CD4-positive, alpha-beta T cell (primary cell): ENCODE results near the gene DSN1. TPM values are rescaled to one million over a fixed set of nuclear protein-coding genes. Genes with fewer than 3 reads are reported as not detected.

ENCODE experiments used
- ATAC-seq: fragments of 200-7000 bp; cut with Tn5 transposase; one replicate; pipeline ENCODE4 v1.10.0; 2022; ENCODE audit warnings: mild to moderate bottlenecking; ENCODE audit not compliant: poor library complexity
- CTCF ChIA-PET: fragments of 350-600 bp; sonication (Branson Sonifier 250); formaldehyde crosslinking; loops from one replicate; lab custom pipeline; 2021; ENCODE audit warnings: antibody characterized with exemption, inconsistent platforms; lab: Charles Lee
- POLR2A ChIA-PET: fragments of 350-600 bp; sonication (Branson Sonifier 250); formaldehyde crosslinking; loops from one replicate; lab custom pipeline; 2021; ENCODE audit warnings: antibody characterized with exemption, inconsistent platforms; lab: Charles Lee
- DNase-seq, 14 experiments: peaks; one replicate each; pipeline ENCODE4 v3.0.0-alpha.2; 2013 to 2020; ENCODE audit warnings: mixed read lengths in 2 of 14
- H3K27ac ChIP-seq, 2 donors: one replicate each; pipeline versions ENCODE4 v1.5.1 to v1.7.0; 2013; ENCODE audit warnings: low read length in 2 of 2, low read depth in 1 of 2, mild to moderate bottlenecking in 1 of 2
- H3K27me3 ChIP-seq, 2 experiments: 1 replicate in 1 of 2; 2 replicates in 1 of 2; pipeline versions ENCODE4 v1.6.1 to v1.7.0; 2013; ENCODE audit warnings: low read length in 2 of 2, control low read depth in 1 of 2, mild to moderate bottlenecking in 1 of 2, moderate library complexity in 1 of 2; ENCODE audit not compliant: insufficient read depth in 2 of 2, control insufficient read depth in 1 of 2
- H3K36me3 ChIP-seq: one replicate; pipeline ENCODE4 v1.6.1; 2013; ENCODE audit warnings: low read length, control low read depth; ENCODE audit not compliant: insufficient read depth
- H3K4me1 ChIP-seq: one replicate; pipeline ENCODE4 v1.6.1; 2013; ENCODE audit warnings: low read length, control low read depth; ENCODE audit not compliant: insufficient read depth
- H3K4me3 ChIP-seq: one replicate; pipeline ENCODE4 v1.5.1; 2013; ENCODE audit warnings: mild to moderate bottlenecking, low read length, moderate library complexity
- H3K9me3 ChIP-seq, 2 experiments: 1 replicate in 1 of 2; 2 replicates in 1 of 2; pipeline versions ENCODE4 v1.6.1 to v1.7.0; 2013; ENCODE audit warnings: low read length in 2 of 2, mild to moderate bottlenecking in 2 of 2, control low read depth in 1 of 2, moderate library complexity in 1 of 2; ENCODE audit not compliant: control insufficient read depth in 1 of 2, insufficient read depth in 1 of 2
- H3K27ac Mint-ChIP-seq: one replicate; pipeline ENCODE4 v1.8.0; 2020; ENCODE audit warnings: mixed read lengths
- H3K27me3 Mint-ChIP-seq: one replicate; pipeline ENCODE4 v1.8.0; 2021; ENCODE audit warnings: mixed read lengths
- H3K36me3 Mint-ChIP-seq: one replicate; pipeline ENCODE4 v1.8.0; 2021; ENCODE audit warnings: low read depth, mixed read lengths
- H3K4me1 Mint-ChIP-seq: one replicate; pipeline ENCODE4 v1.8.0; 2021; ENCODE audit warnings: low read depth, mixed read lengths
- H3K4me3 Mint-ChIP-seq: one replicate; pipeline ENCODE4 v1.8.0; 2020; ENCODE audit warnings: mild to moderate bottlenecking, mixed read lengths
- H3K9me3 Mint-ChIP-seq: one replicate; pipeline ENCODE4 v1.8.0; 2020; ENCODE audit warnings: mixed read lengths
- intact Hi-C, 2 experiments: fragments of 100-400 bp; cut with DNase I in 1 of 2; cut with micrococcal nuclease in 1 of 2; formaldehyde crosslinking; loops; one replicate each; pipeline versions ENCODE4 v1.15.1 to v1.9.0; 2023 to 2025; cut with DNase I, micrococcal nuclease
- total RNA-seq, 174 experiments: library from RNA in 2 of 174; stranded (reverse) in 2 of 174; gene quantifications; one replicate each; pipeline ENCODE4 v1.2.3 and lab custom pipeline; 2021 to 2026
- TF ChIP-seq, protein P1 (sequence below): fragments of 200-600 bp; IDR thresholded peaks from one replicate; pipeline ENCODE4 v1.8.0; 2022; ENCODE audit warnings: antibody characterized with exemption, mild to moderate bottlenecking

Gene DSN1
- total RNA-seq, 2 experiments from 2014 or later = 10.5 to 14.3 TPM

GRCh38 chr20:36794116-36794474 lies 20.5 kb upstream of the DSN1 start:
- ChIA-PET POLR2A (no interaction called here), CTCF (no interaction called here)
- H3K9me3 Mint-ChIP-seq = no peaks in the 10 kb centered on the region
- Histone ChIP-seq H3K4me3 (no peak overlapping the region), H3K9me3 (no peaks in the 10 kb centered on the region), H3K27me3 (no peaks in the 10 kb centered on the region), H3K36me3 (no peaks in the 10 kb centered on the region), H3K4me1 (no peaks in the 10 kb centered on the region), H3K27ac (no peak overlapping the region)
- H3K27ac Mint-ChIP-seq = no peak overlapping the region
- ATAC-seq (no peak), DNase-seq (no peak)
- no peaks in the 10 kb centered on the region for H3K27me3 Mint-ChIP-seq
- no peak overlapping the region for H3K4me3 Mint-ChIP-seq
- TF ChIP-seq, protein P1, sequence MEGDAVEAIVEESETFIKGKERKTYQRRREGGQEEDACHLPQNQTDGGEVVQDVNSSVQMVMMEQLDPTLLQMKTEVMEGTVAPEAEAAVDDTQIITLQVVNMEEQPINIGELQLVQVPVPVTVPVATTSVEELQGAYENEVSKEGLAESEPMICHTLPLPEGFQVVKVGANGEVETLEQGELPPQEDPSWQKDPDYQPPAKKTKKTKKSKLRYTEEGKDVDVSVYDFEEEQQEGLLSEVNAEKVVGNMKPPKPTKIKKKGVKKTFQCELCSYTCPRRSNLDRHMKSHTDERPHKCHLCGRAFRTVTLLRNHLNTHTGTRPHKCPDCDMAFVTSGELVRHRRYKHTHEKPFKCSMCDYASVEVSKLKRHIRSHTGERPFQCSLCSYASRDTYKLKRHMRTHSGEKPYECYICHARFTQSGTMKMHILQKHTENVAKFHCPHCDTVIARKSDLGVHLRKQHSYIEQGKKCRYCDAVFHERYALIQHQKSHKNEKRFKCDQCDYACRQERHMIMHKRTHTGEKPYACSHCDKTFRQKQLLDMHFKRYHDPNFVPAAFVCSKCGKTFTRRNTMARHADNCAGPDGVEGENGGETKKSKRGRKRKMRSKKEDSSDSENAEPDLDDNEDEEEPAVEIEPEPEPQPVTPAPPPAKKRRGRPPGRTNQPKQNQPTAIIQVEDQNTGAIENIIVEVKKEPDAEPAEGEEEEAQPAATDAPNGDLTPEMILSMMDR = no peak
- intact Hi-C loops = no loop called here
- H3K36me3 Mint-ChIP-seq = no peaks in the 10 kb centered on the region
- no peaks in the 10 kb centered on the region for H3K4me1 Mint-ChIP-seq

DNA sequence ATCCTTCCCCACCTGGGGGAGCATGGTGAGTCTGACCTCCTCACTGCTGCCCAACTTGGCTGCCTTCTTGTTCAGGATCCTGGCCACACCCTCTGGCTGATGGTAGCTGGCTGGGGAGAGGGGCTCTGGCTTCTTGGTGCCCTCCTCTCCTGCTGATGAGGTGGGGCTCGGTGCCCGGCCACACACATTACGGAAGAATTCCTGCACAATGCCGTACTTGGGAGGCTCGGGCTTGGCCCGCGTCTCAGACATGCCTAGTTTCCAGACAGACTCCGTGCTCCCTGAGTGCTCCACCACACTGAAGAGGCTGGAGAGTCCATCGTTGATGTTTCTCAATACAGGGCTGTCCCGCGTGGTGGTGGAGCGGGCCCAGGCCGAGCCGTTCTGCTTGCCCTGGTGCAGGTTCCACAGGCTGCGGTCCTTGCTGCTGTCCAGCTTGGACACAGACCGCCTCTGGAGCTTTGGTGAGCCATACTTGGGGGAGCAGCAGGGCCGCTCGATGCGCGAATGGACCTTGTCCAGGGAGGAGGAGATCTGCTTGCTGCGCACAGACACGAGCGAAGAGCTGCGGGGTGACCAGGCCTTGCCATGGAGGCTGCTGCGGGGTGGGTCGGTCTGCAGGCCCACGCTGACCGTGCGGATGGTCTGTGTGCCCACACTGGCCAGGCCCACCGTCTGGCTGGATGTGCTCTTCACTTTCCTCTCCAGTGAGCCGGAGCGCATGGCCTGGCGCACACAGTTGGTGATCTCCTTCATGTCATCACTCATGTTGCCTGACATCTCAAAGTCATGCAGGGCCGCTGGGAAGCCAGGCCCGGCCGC lies 19.9 kb upstream of the DSN1 start:
- no peak for ATAC-seq
- Mint-ChIP-seq H3K27ac (no peak overlapping the region), H3K9me3 (no peaks in the 10 kb centered on the region), H3K4me1 (no peaks in the 10 kb centered on the region), H3K27me3 (no peaks in the 10 kb centered on the region), H3K36me3 (no peaks in the 10 kb centered on the region), H3K4me3 (no peak overlapping the region)
- intact Hi-C loops = no loop called here
- no peak for DNase-seq
- Histone ChIP-seq H3K36me3 (no peaks in the 10 kb centered on the region), H3K4me3 (no peak overlapping the region), H3K9me3 (no peaks in the 10 kb centered on the region), H3K27ac (no peak overlapping the region), H3K27me3 (no peaks in the 10 kb centered on the region), H3K4me1 (no peaks in the 10 kb centered on the region)
- POLR2A ChIA-PET = no interaction called here
- TF ChIP-seq, protein P1 = no peak
- CTCF ChIA-PET = no interaction called here

GRCh38 chr20:36792422-36792821 lies 18.9 kb upstream of the DSN1 start:
- CTCF ChIA-PET = interaction anchor here (0.6 kb wide), 1 partner anchor 76 kb away, joined by 3 read pairs; no protein-coding TSS in a partner anchor
- H3K27ac Mint-ChIP-seq = no peak overlapping the region
- TF ChIP-seq, protein P1 = no peak

More at GRCh38 chr20:36792422-36792821, 18.9 kb upstream of the DSN1 start:
- intact Hi-C loops = no loop called here
- Histone ChIP-seq H3K27me3 (no peaks in the 10 kb centered on the region), H3K36me3 (no peaks in the 10 kb centered on the region), H3K27ac (no peak overlapping the region), H3K4me1 (no peaks in the 10 kb centered on the region), H3K9me3 (no peaks in the 10 kb centered on the region), H3K4me3 (no peak overlapping the region)
- H3K4me3 Mint-ChIP-seq = no peak overlapping the region
- DNase-seq (no peak), ATAC-seq (no peak)
- no peaks in the 10 kb centered on the region for H3K4me1 Mint-ChIP-seq
- H3K9me3 Mint-ChIP-seq = no peaks in the 10 kb centered on the region
- POLR2A ChIA-PET = no interaction called here
- H3K27me3 Mint-ChIP-seq = no peaks in the 10 kb centered on the region
- H3K36me3 Mint-ChIP-seq = no peaks in the 10 kb centered on the region
